ENCODE results near the gene FOXO3. TPM values are rescaled to one million over a fixed set of nuclear protein-coding genes. Genes with fewer than 3 reads are reported as not detected.

Gene FOXO3
- total RNA-seq, 6 experiments from 2014 or later: 18.1 to 45.2 (median 23.8) TPM

- no peak for DNase-seq
- no peak for TF ChIP-seq CTCF (IDR thresholded peaks at IDR 0.05)
- TF ChIP-seq POLR2A (IDR thresholded peaks at IDR 0.05): no peak
- intact Hi-C loops (cut with DNase I): no loop called here
- Histone ChIP-seq H3K27ac (peak overlapping the region in 2 of 3 donors; percentile 28 to 47), H3K27me3 (no peaks in the 10 kb centered on the region), H3K4me1 (peaks cover 0 to 54% (median 12%) of the 10 kb centered on the region in 4 donors), H3K36me3 (peaks cover 0 to 32% (median 7%) of the 10 kb centered on the region in 4 donors), H3K4me3 (no peak overlapping the region), H3K9me3 (no peaks in the 10 kb centered on the region)
- peak; percentile 40 to 66 (median 64) for ATAC-seq
- WGBS (ENCODE audit: insufficient coverage, low coverage, low lambda C conversion rate, missing lambda C conversion rate): 24% methylated on average over 4 of the region's 4 CpGs
Observed at GRCh38 chr6:108574457-108575141, 13.9 kb downstream of the FOXO3 start.

- TF ChIP-seq POLR2A (IDR thresholded peaks at IDR 0.05) (no peak), CTCF (IDR thresholded peaks at IDR 0.05) (no peak)
- ATAC-seq (no peak), DNase-seq (no peak)
- Histone ChIP-seq H3K27ac (no peak overlapping the region), H3K27me3 (no peaks in the 10 kb centered on the region), H3K36me3 (peaks cover 0 to 18% (median under 1%) of the 10 kb centered on the region in 4 donors), H3K4me3 (no peak overlapping the region), H3K9me3 (no peaks in the 10 kb centered on the region), H3K4me1 (peaks cover 0 to 67% (median 16%) of the 10 kb centered on the region in 4 donors)
- intact Hi-C loops (cut with DNase I): no loop called here
- 85% methylated on average over 2 of the region's 2 CpGs for WGBS (ENCODE audit: insufficient coverage, low coverage, low lambda C conversion rate, missing lambda C conversion rate)
Observed at GRCh38 chr6:108575905-108576494, 15.3 kb downstream of the FOXO3 start.

- peaks cover 0 to 74% (median 18%) of the 10 kb centered on the region in 4 donors for H3K4me1 ChIP-seq
- WGBS (ENCODE audit: insufficient coverage, low coverage, low lambda C conversion rate, missing lambda C conversion rate): 24% methylated on average over 1 of the region's 1 CpG
- intact Hi-C loops (cut with DNase I): no loop called here
Observed at GRCh38 chr6:108576709-108577108, 16.0 kb downstream of the FOXO3 start.

GRCh38 chr6:108578166-108578565 is 17.4 kb downstream of the FOXO3 start:
- Histone ChIP-seq H3K27ac (peak overlapping the region in 1 of 3 donors; percentile 41), H3K36me3 (no peaks in the 10 kb centered on the region), H3K4me3 (no peak overlapping the region), H3K27me3 (no peaks in the 10 kb centered on the region), H3K4me1 (peaks cover 0 to 88% (median 26%) of the 10 kb centered on the region in 4 donors), H3K9me3 (no peaks in the 10 kb centered on the region)
- TF ChIP-seq CTCF (IDR thresholded peaks at IDR 0.05) (no peak), POLR2A (IDR thresholded peaks at IDR 0.05) (no peak)
- DNase-seq: no peak
- WGBS (ENCODE audit: insufficient coverage, low coverage, low lambda C conversion rate, missing lambda C conversion rate): 96% methylated on average over 4 of the region's 4 CpGs
- intact Hi-C loops (cut with DNase I): no loop called here
- ATAC-seq: no peak

More at GRCh38 chr6:108576709-108577108, 16.0 kb downstream of the FOXO3 start:
- ATAC-seq (no peak), DNase-seq (no peak)
- Histone ChIP-seq H3K27ac (no peak overlapping the region), H3K9me3 (no peaks in the 10 kb centered on the region), H3K4me3 (no peak overlapping the region), H3K36me3 (peaks cover 0 to 10% (median 0%) of the 10 kb centered on the region in 4 donors), H3K27me3 (no peaks in the 10 kb centered on the region)
- TF ChIP-seq POLR2A (IDR thresholded peaks at IDR 0.05) (no peak), CTCF (IDR thresholded peaks at IDR 0.05) (no peak)

All from right lobe of liver (tissue), 6 donors.